PC-9 (cell line): ENCODE results near the gene PTPN18. TPM values are rescaled to one million over a fixed set of nuclear protein-coding genes. Genes with fewer than 3 reads are reported as not detected.

Source experiments
- BruUV-seq: library from RNA; stranded (reverse); fragments of 400-500 nt; replicated peaks from 2 replicates; lab custom pipeline; 2021; lab: Mats Ljungman, UMichigan
- CTCF ChIA-PET: fragments of 300-600 bp; sonication (Branson Sonifier 250); formaldehyde crosslinking; loops from one replicate; lab custom pipeline; 2022; ENCODE audit warnings: antibody characterized with exemption; lab: Charles Lee
- POLR2A ChIA-PET: fragments of 300-600 bp; sonication (Branson Sonifier 250); formaldehyde crosslinking; loops from one replicate; lab custom pipeline; 2022; ENCODE audit warnings: antibody characterized with exemption; ENCODE audit not compliant: unreplicated experiment; lab: Charles Lee
- DNase-seq, 2 experiments: peaks; one replicate each; pipeline versions ENCODE4 v3.0.0 to v3.0.0-alpha.2; 2015 to 2022; ENCODE audit warnings: mixed read lengths in 1 of 2
- H2AFZ ChIP-seq: fragments of 200-600 bp; sonication (generic); 2 replicates; pipeline ENCODE4 v1.8.1; 2017; ENCODE audit warnings: antibody characterized with exemption
- H3F3A ChIP-seq: fragments of 200-600 bp; sonication (generic); 2 replicates; pipeline ENCODE4 v1.8.1; 2017; ENCODE audit warnings: antibody characterized with exemption, mild to moderate bottlenecking, low read depth; ENCODE audit not compliant: insufficient read depth
- H3K27ac ChIP-seq: fragments of 200-600 bp; sonication (generic); 2 replicates; pipeline ENCODE4 v1.6.1; 2016; ENCODE audit warnings: mixed run types
- H3K27me3 ChIP-seq: fragments of 200-600 bp; sonication (generic); 2 replicates; pipeline ENCODE4 v1.6.1; 2016; ENCODE audit warnings: low read depth, mixed run types; ENCODE audit not compliant: insufficient read depth
- H3K36me3 ChIP-seq: fragments of 200-600 bp; sonication (generic); 2 replicates; pipeline ENCODE4 v1.6.1; 2016; ENCODE audit warnings: low read depth, mixed run types
- H3K4me1 ChIP-seq: fragments of 200-600 bp; sonication (generic); replicated peaks from 2 replicates; pipeline ENCODE4 v1.6.1; 2016; ENCODE audit warnings: mixed run types; ENCODE audit not compliant: insufficient read depth
- H3K4me2 ChIP-seq: fragments of 200-600 bp; sonication (generic); 2 replicates; pipeline ENCODE4 v1.6.1; 2017; ENCODE audit warnings: mixed run types
- H3K4me3 ChIP-seq: fragments of 200-600 bp; sonication (generic); 2 replicates; pipeline ENCODE4 v1.6.1; 2016; ENCODE audit warnings: mixed run types
- H3K79me2 ChIP-seq: fragments of 200-600 bp; sonication (generic); 2 replicates; pipeline ENCODE4 v1.6.1; 2017; ENCODE audit warnings: low read depth, mixed run types
- H3K9me2 ChIP-seq: fragments of 200-600 bp; sonication (generic); 2 replicates; pipeline ENCODE4 v1.8.1; 2017; ENCODE audit warnings: mild to moderate bottlenecking; ENCODE audit not compliant: insufficient read depth
- H3K9me3 ChIP-seq: fragments of 200-600 bp; sonication (generic); 2 replicates; pipeline ENCODE4 v1.8.1; 2016; ENCODE audit warnings: low read depth; ENCODE audit not compliant: insufficient read depth
- H4K20me1 ChIP-seq: fragments of 200-600 bp; sonication (generic); 2 replicates; pipeline ENCODE4 v1.8.1; 2017; ENCODE audit not compliant: insufficient read depth
- CTCF ChIP-seq: fragments of 200-600 bp; sonication (generic); conservative IDR thresholded peaks from 2 replicates; pipeline ENCODE4 v1.6.1; 2017; ENCODE audit warnings: mixed run types, antibody characterized with exemption, mild to moderate bottlenecking, moderate library complexity
- EZH2 ChIP-seq: fragments of 200-600 bp; sonication (generic); IDR thresholded peaks from 2 replicates; pipeline ENCODE4 v1.8.0; 2017; ENCODE audit warnings: antibody characterized with exemption, low read depth
- intact Hi-C: fragments of 100-400 bp; cut with micrococcal nuclease; formaldehyde crosslinking; loops from one replicate; pipeline ENCODE4 v1.10.0; 2022; ENCODE audit not compliant: unreplicated experiment
- total RNA-seq: library from RNA; stranded (reverse); gene quantifications from 2 replicates; pipeline ENCODE4 v1.2.3, GENCODE V29; 2021

PTPN18 gene
- total RNA-seq, 1 experiment from 2014 or later, result 55.9 TPM

- CTCF ChIA-PET, result no interaction called here
- no peaks in the 10 kb centered on the region for H3K36me3 ChIP-seq
- H3F3A ChIP-seq, result peaks cover 11% of the 10 kb centered on the region; the same call in 1 of the 2 replicates
- BruUV-seq, result no TSS peak
- POLR2A ChIA-PET, result no interaction called here
- H3K4me2 ChIP-seq, result peak overlapping the region; percentile 81
- H3K27ac ChIP-seq, result peak overlapping the region; percentile 4; the same call in 1 of the 2 replicates
- H3K79me2 ChIP-seq, result no peaks in the 10 kb centered on the region
- DNase-seq, result peak; percentile 74 to 85
- no peaks in the 10 kb centered on the region for H3K9me2 ChIP-seq
- H2AFZ ChIP-seq, result peak overlapping the region; percentile 76
- H3K4me1 ChIP-seq, result peaks cover 19% of the 10 kb centered on the region
- intact Hi-C loops, result loop anchor here (1.0 to 2.0 kb wide), 3 partner anchors 19 to 156 kb away; partner anchors contain the start of genes PTPN18 and SMPD4
- H3K27me3 ChIP-seq, result no peaks in the 10 kb centered on the region
- peak overlapping the region; percentile 64 for H3K4me3 ChIP-seq
- H3K9me3 ChIP-seq, result no peaks in the 10 kb centered on the region
- no peak for TF ChIP-seq CTCF
- no peak for TF ChIP-seq EZH2
- H4K20me1 ChIP-seq, result no peaks in the 10 kb centered on the region
These were observed 18.8 kb upstream of the PTPN18 start for GRCh38 chr2:130336877-130337734.

GRCh38 chr2:130337735-130338325 is 18.0 kb upstream of the PTPN18 start:
- DNase-seq, result no peak
- Histone ChIP-seq H3K36me3 (no peaks in the 10 kb centered on the region), H4K20me1 (no peaks in the 10 kb centered on the region), H3F3A (peaks cover 11% of the 10 kb centered on the region; the same call in 1 of the 2 replicates), H3K27ac (peak overlapping the region; percentile 4; the same call in 1 of the 2 replicates), H3K27me3 (no peaks in the 10 kb centered on the region), H3K9me2 (no peaks in the 10 kb centered on the region), H3K4me1 (peaks cover 19% of the 10 kb centered on the region), H3K4me2 (peak overlapping the region; percentile 81), H3K79me2 (peaks cover under 1% of the 10 kb centered on the region), H3K4me3 (peak overlapping the region; percentile 64), H2AFZ (peak overlapping the region; percentile 76), H3K9me3 (no peaks in the 10 kb centered on the region)
- no peak for TF ChIP-seq CTCF
- TF ChIP-seq EZH2, result no peak
- ChIA-PET CTCF (no interaction called here), POLR2A (no interaction called here)
- intact Hi-C loops, result loop anchor here (1.0 to 2.0 kb wide), 3 partner anchors 18 to 157 kb away; partner anchors contain the start of genes PTPN18 and SMPD4
- BruUV-seq, result no TSS peak

GRCh38 chr2:130338793-130339345 is 17.0 kb upstream of the PTPN18 start:
- no peak for TF ChIP-seq CTCF
- TF ChIP-seq EZH2, result no peak
- Histone ChIP-seq H3K79me2 (peaks cover 11% of the 10 kb centered on the region), H4K20me1 (peaks cover 2% of the 10 kb centered on the region; the same call in 1 of the 2 replicates), H3K27ac (no peak overlapping the region), H3K4me1 (peaks cover 22% of the 10 kb centered on the region), H3K4me2 (no peak overlapping the region), H3K9me3 (no peaks in the 10 kb centered on the region), H2AFZ (no peak overlapping the region), H3K9me2 (no peaks in the 10 kb centered on the region), H3K4me3 (no peak overlapping the region), H3K27me3 (no peaks in the 10 kb centered on the region), H3K36me3 (no peaks in the 10 kb centered on the region), H3F3A (peaks cover 11% of the 10 kb centered on the region; the same call in 1 of the 2 replicates)
- ChIA-PET CTCF (no interaction called here), POLR2A (no interaction called here)
- BruUV-seq, result no TSS peak
- intact Hi-C loops, result no loop called here
- DNase-seq, result no peak
